HCT116 (cell line): ENCODE results near the gene PNMA8C.

Experiments used
- CBX3 ChIP-seq: IDR thresholded peaks from 2 replicates; pipeline ENCODE4 v1.6.1; 2012; ENCODE audit warnings: low read depth
- CEBPB ChIP-seq: IDR thresholded peaks from 2 replicates; pipeline ENCODE4 v1.6.1; 2012; ENCODE audit warnings: low read depth
- CTCF ChIP-seq, 3 experiments: fragments of 200-600 bp in 1 of 3; sonication (generic) in 1 of 3; IDR thresholded peaks in 2 of 3; conservative IDR thresholded peaks in 1 of 3; 2 replicates each; pipeline ENCODE4 v1.5.1; 2012 to 2017; ENCODE audit warnings: low read depth in 2 of 3, low read length in 2 of 3, antibody characterized with exemption in 1 of 3, borderline replicate concordance in 1 of 3, control low read depth in 1 of 3, mild to moderate bottlenecking in 1 of 3, mixed read lengths in 1 of 3, mixed run types in 1 of 3, moderate library complexity in 1 of 3; ENCODE audit not compliant: insufficient read depth in 1 of 3
- EGR1 ChIP-seq: IDR thresholded peaks from 2 replicates; pipeline ENCODE4 v1.6.1; 2012; ENCODE audit warnings: low read depth
- EZH2 ChIP-seq: fragments of 200-600 bp; sonication (generic); IDR thresholded peaks from 2 replicates; pipeline ENCODE4 v1.6.1; 2017; ENCODE audit warnings: antibody characterized with exemption, mixed run types
- JUND ChIP-seq: IDR thresholded peaks from 2 replicates; pipeline ENCODE4 v1.6.1; 2012
- POLR2A ChIP-seq: IDR thresholded peaks from 2 replicates; pipeline ENCODE4 v1.7.0; 2011; ENCODE audit warnings: borderline replicate concordance; ENCODE audit not compliant: insufficient read depth, insufficient read length; ENCODE audit errors: extremely low read depth
- SIN3A ChIP-seq: IDR thresholded peaks from 2 replicates; pipeline ENCODE4 v1.6.1; 2012; ENCODE audit warnings: low read depth
- YY1 ChIP-seq: IDR thresholded peaks from 2 replicates; pipeline ENCODE4 v1.6.1; 2011; ENCODE audit warnings: low read length, low read depth, moderate library complexity, mild to moderate bottlenecking; ENCODE audit not compliant: insufficient replicate concordance; ENCODE audit errors: extremely low read depth
- ZFX ChIP-seq: fragments of 450-650 bp; IDR thresholded peaks from 2 replicates; pipeline ENCODE4 v1.6.1; 2017
- ZNF274 ChIP-seq: fragments of 200-500 bp; sonication (Bioruptor generic); IDR thresholded peaks from 2 replicates; pipeline ENCODE4 v1.6.1; 2014; ENCODE audit warnings: mild to moderate bottlenecking, low read depth, low read length, inconsistent platforms
- TF ChIP-seq, protein P1 (sequence below): IDR thresholded peaks from 2 replicates; pipeline ENCODE4 v1.6.1; 2012

- TF ChIP-seq CTCF (IDR thresholded peaks at IDR 0.05 in 2 of 3, conservative IDR thresholded peaks at IDR 0.05 in 1 of 3; ENCODE audit: borderline replicate concordance in 1 of 3, insufficient read depth in 1 of 3, low read depth in 2 of 3, low read length in 2 of 3) (0 out of 6 replicates have a peak, but pooled peaks of 1 of the 3 experiments have one; percentile 17), POLR2A (no peak), ZFX (no peak), EGR1 (no peak), ZNF274 (no peak), JUND (no peak), SIN3A (no peak), CEBPB (no peak), CBX3 (no peak), EZH2 (no peak), YY1 (no peak)
- TF ChIP-seq, protein P1, sequence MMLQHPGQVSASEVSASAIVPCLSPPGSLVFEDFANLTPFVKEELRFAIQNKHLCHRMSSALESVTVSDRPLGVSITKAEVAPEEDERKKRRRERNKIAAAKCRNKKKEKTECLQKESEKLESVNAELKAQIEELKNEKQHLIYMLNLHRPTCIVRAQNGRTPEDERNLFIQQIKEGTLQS: no peak
These were observed 23.8 kb downstream of the PNMA8C start for GRCh38 chr19:46404753-46405468.
